Measurements from ENCODE around the gene VPS45. TPM values are rescaled to one million over a fixed set of nuclear protein-coding genes. Genes with fewer than 3 reads are reported as not detected.

VPS45 gene
- total RNA-seq, 1 experiment from 2014 or later, result 49.5 TPM

Other genes starting within 250 kb of the VPS45 start
- 5.0 and 6.3 TPM in 2 replicates for gene BOLA1, start 168.2 kb upstream of the VPS45 start, total RNA-seq (2014; rRNA removed; shearing (Covaris generic))
- 17.4 and 20.0 TPM in 2 replicates for gene SV2A, start 149.9 kb upstream of the VPS45 start, total RNA-seq (2014; rRNA removed; shearing (Covaris generic))
- 32.6 and 34.9 TPM in 2 replicates for gene SF3B4, start 140.0 kb upstream of the VPS45 start, total RNA-seq (2014; rRNA removed; shearing (Covaris generic))
- 2.2 and 3.0 TPM in 2 replicates for gene MTMR11, start 130.9 kb upstream of the VPS45 start, total RNA-seq (2014; rRNA removed; shearing (Covaris generic))
- 13.1 and 13.3 TPM in 2 replicates for gene OTUD7B, start 57.0 kb upstream of the VPS45 start, total RNA-seq (2014; rRNA removed; shearing (Covaris generic))
- 50.0 and 54.4 TPM in 2 replicates for gene PLEKHO1, start 82.1 kb downstream of the VPS45 start, total RNA-seq (2014; rRNA removed; shearing (Covaris generic))
- 85.9 and 92.1 TPM in 2 replicates for gene ANP32E, start 168.3 kb downstream of the VPS45 start, total RNA-seq (2014; rRNA removed; shearing (Covaris generic))
- 3.9 and 4.7 TPM in 2 replicates for gene CA14, start 190.0 kb downstream of the VPS45 start, total RNA-seq (2014; rRNA removed; shearing (Covaris generic))
- gene APH1A, start 201.2 kb downstream of the VPS45 start, total RNA-seq (2014; rRNA removed; shearing (Covaris generic)), result 93.6 and 95.6 TPM in 2 replicates
- gene C1orf54, start 205.0 kb downstream of the VPS45 start, total RNA-seq (2014; rRNA removed; shearing (Covaris generic)), result 1.3 and 2.0 TPM in 2 replicates
- gene CIART, start 214.8 kb downstream of the VPS45 start, total RNA-seq (2014; rRNA removed; shearing (Covaris generic)), result not detected in 2 replicates
- 47.8 and 53.0 TPM in 2 replicates for gene MRPS21, start 226.1 kb downstream of the VPS45 start, total RNA-seq (2014; rRNA removed; shearing (Covaris generic))